ENCODE measurements around the gene RFWD3.
"Not testable (repeated sequence)": the region's sequence is repeated elsewhere in the genome, so short reads cannot be mapped to it uniquely, and the experiment has no call there.

DNA sequence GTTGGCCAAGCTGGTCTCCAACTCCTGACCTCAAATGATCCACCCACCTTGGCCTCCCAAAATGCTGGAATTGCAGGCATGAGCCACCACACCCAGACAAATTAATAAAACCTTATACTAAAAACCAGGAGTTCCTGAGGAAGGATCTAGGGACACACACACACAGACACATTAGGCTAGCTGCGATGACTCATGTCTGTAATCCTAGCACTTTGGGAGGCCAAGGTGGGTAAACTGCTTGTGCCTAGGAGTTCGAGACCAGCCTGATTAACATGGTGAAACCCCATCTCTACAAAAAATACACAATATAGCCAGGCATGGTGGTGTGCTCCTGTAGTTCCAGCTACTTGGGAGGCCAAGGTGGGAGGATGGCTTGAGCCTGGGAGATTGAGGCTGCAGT is 13.8 kb downstream of the RFWD3 start:
- TF ChIP-seq POLR2A (IDR thresholded peaks at IDR 0.05; ENCODE audit: low read depth, low read length); TAF1 (IDR thresholded peaks at IDR 0.05; ENCODE audit: borderline replicate concordance, low read depth, low read length): not testable (repeated sequence)
